Body of pancreas (tissue), 4 donors: ENCODE results near the gene ARVCF.

Source experiments
- POLR2A ChIP-seq, 3 donors: fragments of 450-650 bp; IDR thresholded peaks; one replicate each; pipeline ENCODE4 v1.6.1; 2016; ENCODE audit warnings: antibody characterized with exemption in 3 of 3, mild to moderate bottlenecking in 2 of 3
- TF ChIP-seq, protein P1 (sequence below), 7 experiments: fragments of 450-650 bp in 4 of 7; fragments of 200-600 bp in 3 of 7; sonication (generic) in 3 of 7; IDR thresholded peaks; one replicate each; pipeline ENCODE4 v1.5.1; 2016 to 2019; ENCODE audit warnings: antibody characterized with exemption in 7 of 7

DNA sequence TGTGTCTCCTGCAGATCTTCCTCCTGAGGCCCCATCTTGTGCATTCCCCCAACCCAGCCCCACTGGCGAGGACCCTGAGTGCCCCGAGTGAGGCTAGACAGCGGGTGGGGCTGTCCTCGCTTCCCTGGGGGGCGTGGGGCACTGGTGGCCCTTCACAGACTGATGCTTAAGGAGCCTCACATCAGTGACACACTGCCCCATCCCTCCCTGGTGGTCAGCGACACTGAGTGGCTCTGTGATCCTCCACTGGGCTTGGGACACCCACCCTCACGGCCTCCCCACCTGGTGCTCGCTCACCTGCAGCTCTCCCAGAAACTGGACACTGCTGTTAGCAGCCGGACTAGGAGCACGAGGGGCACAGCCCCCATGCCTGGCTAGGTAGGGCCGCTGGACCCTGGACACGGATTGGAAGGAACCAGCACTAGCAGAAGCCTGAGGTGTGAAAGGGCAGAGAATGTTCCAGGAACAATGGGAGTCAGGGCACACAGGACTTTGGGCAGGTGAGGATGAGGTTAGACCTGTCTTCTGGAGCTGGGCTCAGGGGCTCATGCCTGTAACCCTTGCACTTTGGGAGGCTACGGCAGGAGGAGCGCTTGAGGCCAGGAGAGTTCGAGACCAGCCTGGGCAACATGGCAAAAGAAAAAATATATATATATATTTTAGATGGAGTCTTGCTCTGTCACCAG, 51.8 kb downstream of the ARVCF start:
- TF ChIP-seq, protein P1, sequence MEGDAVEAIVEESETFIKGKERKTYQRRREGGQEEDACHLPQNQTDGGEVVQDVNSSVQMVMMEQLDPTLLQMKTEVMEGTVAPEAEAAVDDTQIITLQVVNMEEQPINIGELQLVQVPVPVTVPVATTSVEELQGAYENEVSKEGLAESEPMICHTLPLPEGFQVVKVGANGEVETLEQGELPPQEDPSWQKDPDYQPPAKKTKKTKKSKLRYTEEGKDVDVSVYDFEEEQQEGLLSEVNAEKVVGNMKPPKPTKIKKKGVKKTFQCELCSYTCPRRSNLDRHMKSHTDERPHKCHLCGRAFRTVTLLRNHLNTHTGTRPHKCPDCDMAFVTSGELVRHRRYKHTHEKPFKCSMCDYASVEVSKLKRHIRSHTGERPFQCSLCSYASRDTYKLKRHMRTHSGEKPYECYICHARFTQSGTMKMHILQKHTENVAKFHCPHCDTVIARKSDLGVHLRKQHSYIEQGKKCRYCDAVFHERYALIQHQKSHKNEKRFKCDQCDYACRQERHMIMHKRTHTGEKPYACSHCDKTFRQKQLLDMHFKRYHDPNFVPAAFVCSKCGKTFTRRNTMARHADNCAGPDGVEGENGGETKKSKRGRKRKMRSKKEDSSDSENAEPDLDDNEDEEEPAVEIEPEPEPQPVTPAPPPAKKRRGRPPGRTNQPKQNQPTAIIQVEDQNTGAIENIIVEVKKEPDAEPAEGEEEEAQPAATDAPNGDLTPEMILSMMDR (IDR thresholded peaks at IDR 0.05): no peak
- TF ChIP-seq POLR2A (IDR thresholded peaks at IDR 0.05): no peak
